ENCODE results near the gene GLIS1.

GLIS1 gene

GRCh38 chr1:53527368-53527767 is 211.6 kb downstream of the GLIS1 start:
- no peak for TF ChIP-seq POLR2A (IDR thresholded peaks at IDR 0.05; ENCODE audit: low read depth, low read length)
- DNase-seq (ENCODE audit: insufficient read length, low spot score) (no peak), FAIRE-seq (no peak)

GRCh38 chr1:53526451-53527101 is 212.4 kb downstream of the GLIS1 start:
- no peak for DNase-seq (ENCODE audit: insufficient read length, low spot score)
- FAIRE-seq: no peak
- no peak for TF ChIP-seq POLR2A (IDR thresholded peaks at IDR 0.05; ENCODE audit: low read depth, low read length)

- no peak for FAIRE-seq
- DNase-seq (ENCODE audit: insufficient read length, low spot score): no peak
- TF ChIP-seq POLR2A (IDR thresholded peaks at IDR 0.05; ENCODE audit: low read depth, low read length): no peak
Measured at GRCh38 chr1:53525595-53525994, 213.4 kb downstream of the GLIS1 start.

- FAIRE-seq (no peak), DNase-seq (ENCODE audit: insufficient read length, low spot score) (no peak)
- no peak for TF ChIP-seq POLR2A (IDR thresholded peaks at IDR 0.05; ENCODE audit: low read depth, low read length)
Measured at GRCh38 chr1:53524428-53525375, 214.3 kb downstream of the GLIS1 start.

DNA sequence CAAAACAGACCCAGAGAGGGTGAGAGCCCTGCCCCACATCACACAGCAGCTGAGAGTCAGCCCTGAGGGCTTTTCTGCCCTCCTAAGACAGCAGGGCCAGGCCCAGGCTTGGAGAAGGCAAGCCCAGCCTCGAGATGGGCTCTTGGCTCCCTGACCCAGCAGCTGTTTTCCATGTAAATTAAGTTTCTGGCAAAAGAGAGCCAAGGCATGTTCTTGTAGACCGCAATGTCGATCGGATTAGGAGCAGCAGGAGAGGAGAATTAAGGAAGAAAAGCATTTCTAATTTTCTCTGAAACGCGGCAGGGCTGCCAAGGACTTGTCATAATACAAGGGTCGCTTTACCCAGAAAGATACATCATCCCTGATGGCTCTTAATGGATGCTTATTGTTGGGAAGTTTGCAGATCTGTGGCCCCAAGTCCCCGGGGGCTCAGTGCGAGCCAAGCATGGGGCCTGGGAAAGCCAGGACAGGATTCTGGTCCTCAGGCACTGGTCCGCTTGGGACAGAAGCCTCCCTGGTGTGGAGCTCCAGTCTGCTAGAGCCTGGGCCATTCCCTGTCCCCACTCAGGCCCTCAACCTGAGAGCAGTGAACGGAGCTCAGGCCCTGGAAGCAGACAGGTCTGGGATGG is 216.9 kb downstream of the GLIS1 start:
- TF ChIP-seq POLR2A (IDR thresholded peaks at IDR 0.05; ENCODE audit: low read depth, low read length): no peak
- no peak for DNase-seq (ENCODE audit: insufficient read length, low spot score)
- no peak for FAIRE-seq

DNA sequence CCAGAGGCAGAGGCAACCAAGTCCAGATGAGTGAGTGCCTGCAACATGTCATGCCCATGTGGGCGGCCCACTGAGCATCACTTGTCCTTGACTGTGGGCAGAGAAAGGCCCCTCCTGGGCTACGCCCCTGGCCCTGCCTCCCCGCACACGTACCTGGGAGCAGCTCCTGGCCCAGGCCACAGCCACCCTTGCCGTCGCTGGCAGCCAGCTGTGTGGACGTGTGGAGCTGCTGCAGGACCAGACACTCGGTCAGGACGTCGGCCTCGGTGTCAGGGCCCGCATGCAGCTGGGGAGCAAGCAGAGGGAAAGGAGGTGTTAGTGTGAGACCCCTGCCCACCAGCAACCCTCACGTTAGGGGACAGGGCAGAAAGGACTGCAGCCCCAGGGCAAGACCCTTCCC is 218.5 kb downstream of the GLIS1 start:
- FAIRE-seq (no peak), DNase-seq (ENCODE audit: insufficient read length, low spot score) (no peak)
- TF ChIP-seq POLR2A (IDR thresholded peaks at IDR 0.05; ENCODE audit: low read depth, low read length): no peak

- no peak for TF ChIP-seq POLR2A (IDR thresholded peaks at IDR 0.05; ENCODE audit: low read depth, low read length)
- FAIRE-seq (no peak), DNase-seq (ENCODE audit: insufficient read length, low spot score) (no peak)
Measured at GRCh38 chr1:53519421-53519820, 219.5 kb downstream of the GLIS1 start.

GRCh38 chr1:53518775-53519174 is 220.2 kb downstream of the GLIS1 start:
- FAIRE-seq (no peak), DNase-seq (ENCODE audit: insufficient read length, low spot score) (no peak)
- no peak for TF ChIP-seq POLR2A (IDR thresholded peaks at IDR 0.05; ENCODE audit: low read depth, low read length)

DNA sequence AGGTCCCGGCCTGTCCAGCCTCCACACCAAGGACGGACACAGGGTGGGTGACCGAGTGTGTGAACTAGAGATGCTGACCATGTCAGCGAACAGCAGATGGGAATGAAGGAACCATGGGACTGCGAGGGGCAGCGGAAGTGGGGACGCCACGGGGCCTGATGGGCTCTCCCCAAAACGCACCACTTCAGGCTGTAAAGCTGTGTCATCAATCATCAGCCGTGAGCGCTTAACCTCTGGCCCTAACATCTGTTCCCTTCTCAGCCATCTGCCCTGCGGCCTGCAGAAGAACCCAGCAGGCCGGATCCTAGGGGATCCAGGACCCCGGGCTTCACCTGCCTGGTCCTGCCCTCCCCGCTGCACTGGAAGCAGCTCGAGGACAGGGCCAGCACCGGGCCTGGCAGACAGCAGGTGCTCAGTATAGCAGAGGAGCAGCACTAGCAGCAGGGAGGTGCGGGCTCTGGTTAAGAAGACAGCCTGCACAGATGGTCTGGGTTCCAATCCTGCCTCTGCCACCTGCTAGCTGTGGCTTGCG is 221.1 kb downstream of the GLIS1 start:
- FAIRE-seq: no peak
- TF ChIP-seq POLR2A (IDR thresholded peaks at IDR 0.05; ENCODE audit: low read depth, low read length): no peak
- DNase-seq (ENCODE audit: insufficient read length, low spot score): no peak

GRCh38 chr1:53517109-53517508 is 221.9 kb downstream of the GLIS1 start:
- no peak for DNase-seq (ENCODE audit: insufficient read length, low spot score)
- TF ChIP-seq POLR2A (IDR thresholded peaks at IDR 0.05; ENCODE audit: low read depth, low read length): no peak
- FAIRE-seq: no peak

GRCh38 chr1:53516181-53516580 is 222.8 kb downstream of the GLIS1 start:
- TF ChIP-seq POLR2A (IDR thresholded peaks at IDR 0.05; ENCODE audit: low read depth, low read length): no peak
- DNase-seq (ENCODE audit: insufficient read length, low spot score) (no peak), FAIRE-seq (no peak)

- no peak for FAIRE-seq
- no peak for TF ChIP-seq POLR2A (IDR thresholded peaks at IDR 0.05; ENCODE audit: low read depth, low read length)
- no peak for DNase-seq (ENCODE audit: insufficient read length, low spot score)
Measured at GRCh38 chr1:53514436-53514835, 224.5 kb downstream of the GLIS1 start.

DNA sequence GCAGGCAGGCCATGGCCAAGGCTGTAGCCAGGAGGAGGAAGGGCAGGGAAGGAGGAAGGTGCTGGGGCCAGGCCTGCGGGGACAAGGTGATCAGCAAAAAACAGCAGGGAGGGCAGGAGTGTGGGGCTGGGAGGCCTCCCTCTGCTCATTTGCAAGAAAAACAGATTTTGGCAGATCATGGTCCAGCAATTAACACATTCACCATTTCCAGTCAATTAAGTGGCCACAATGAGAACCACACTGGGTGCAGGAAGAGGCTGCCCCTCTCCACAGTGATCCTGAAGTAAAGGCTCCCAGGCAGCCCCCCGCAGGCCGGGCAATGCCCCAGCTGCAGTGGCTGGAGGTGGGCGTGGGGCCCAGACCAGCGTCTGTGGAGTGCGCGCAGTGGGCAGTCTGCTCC is 225.1 kb downstream of the GLIS1 start:
- FAIRE-seq: no peak
- no peak for TF ChIP-seq POLR2A (IDR thresholded peaks at IDR 0.05; ENCODE audit: low read depth, low read length)
- DNase-seq (ENCODE audit: insufficient read length, low spot score): no peak

Measured in H54 (cell line).